Measurements from ENCODE around the gene C1orf87. TPM values are rescaled to one million over a fixed set of nuclear protein-coding genes. Genes with fewer than 3 reads are reported as not detected.
"Not testable (repeated sequence)": the region's sequence is repeated elsewhere in the genome, so short reads cannot be mapped to it uniquely, and the experiment has no call there.

The C1orf87 gene
- total RNA-seq, 1 donor from 2014 or later = not detected

- FAIRE-seq = no peak
- no peak for DNase-seq (ENCODE audit: low spot score in 2 of 2)
These were observed 74.6 kb downstream of the C1orf87 start for GRCh38 chr1:59999006-59999405.

DNA sequence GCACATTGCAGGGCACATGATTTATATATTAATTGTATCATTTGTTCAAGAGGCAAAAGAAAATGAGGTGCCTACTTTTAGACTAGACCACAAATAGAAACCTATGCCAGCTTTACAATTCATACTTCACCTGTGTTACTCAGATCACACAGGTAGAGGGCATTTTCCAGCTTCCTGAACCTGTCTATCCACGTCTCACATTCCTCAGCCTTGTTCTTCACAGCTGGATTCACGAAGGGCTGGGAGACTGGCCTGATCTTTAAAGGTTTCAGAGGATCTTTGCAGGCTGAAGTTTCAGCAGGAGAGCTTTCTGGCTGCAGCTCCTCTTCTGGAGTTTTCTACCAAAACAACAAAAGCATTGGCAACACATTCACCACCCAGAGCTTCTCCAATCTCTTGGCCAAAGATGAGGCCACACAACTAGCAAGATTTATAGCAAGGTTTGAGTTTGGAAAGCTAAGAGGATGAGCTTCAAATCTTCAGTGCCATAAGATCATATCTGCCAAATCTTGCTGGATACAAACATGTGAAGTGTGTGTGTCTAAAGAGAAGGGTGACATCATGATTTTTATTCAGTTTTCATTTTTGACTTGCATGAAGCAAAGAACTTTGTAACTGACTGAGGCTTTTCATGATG lies 76.0 kb downstream of the C1orf87 start:
- no peak for DNase-seq (ENCODE audit: low spot score in 2 of 2)
- no peak for FAIRE-seq

DNA sequence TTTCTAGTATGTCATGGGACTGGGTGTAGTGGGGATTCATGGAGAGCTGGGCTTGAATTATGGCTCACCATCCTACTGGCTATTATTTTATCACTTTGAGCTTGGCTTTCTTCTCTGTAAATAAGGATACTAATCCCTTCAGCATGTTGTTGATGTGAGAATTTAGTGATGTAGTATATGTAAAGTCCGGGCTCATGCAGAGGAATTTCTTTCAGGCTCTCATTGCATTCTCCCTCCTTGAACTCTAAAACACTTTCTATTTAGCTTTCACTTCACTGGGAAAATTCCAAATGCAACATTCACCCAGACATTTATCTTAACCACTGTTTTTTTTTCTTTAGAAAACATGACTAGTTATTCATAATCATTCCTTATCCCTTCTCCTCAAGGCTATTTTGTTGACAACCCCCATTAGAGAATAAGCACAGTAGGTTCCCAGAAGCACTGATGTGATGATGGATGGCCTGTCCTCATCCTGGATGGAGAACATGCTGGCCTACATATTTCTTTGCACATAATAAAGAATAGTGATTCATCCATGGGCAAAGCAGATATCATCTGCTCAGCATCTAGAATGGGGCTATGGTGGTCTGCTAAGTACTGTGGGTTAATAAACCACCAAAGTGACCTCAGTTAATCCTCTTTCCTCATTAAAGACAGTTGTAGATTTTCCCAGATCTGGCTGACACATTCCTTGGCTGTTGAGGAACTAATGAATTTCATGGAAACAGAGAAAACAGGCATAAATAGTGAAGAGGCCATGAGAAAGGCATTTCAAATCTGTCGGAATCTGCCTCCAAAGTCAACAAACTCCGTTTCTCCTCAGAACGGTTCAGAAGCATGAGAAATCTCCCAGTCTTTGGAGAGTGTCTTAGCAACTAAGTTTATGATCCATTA lies 79.0 kb downstream of the C1orf87 start:
- FAIRE-seq = no peak
- DNase-seq (ENCODE audit: low spot score in 2 of 2) = no peak

DNA sequence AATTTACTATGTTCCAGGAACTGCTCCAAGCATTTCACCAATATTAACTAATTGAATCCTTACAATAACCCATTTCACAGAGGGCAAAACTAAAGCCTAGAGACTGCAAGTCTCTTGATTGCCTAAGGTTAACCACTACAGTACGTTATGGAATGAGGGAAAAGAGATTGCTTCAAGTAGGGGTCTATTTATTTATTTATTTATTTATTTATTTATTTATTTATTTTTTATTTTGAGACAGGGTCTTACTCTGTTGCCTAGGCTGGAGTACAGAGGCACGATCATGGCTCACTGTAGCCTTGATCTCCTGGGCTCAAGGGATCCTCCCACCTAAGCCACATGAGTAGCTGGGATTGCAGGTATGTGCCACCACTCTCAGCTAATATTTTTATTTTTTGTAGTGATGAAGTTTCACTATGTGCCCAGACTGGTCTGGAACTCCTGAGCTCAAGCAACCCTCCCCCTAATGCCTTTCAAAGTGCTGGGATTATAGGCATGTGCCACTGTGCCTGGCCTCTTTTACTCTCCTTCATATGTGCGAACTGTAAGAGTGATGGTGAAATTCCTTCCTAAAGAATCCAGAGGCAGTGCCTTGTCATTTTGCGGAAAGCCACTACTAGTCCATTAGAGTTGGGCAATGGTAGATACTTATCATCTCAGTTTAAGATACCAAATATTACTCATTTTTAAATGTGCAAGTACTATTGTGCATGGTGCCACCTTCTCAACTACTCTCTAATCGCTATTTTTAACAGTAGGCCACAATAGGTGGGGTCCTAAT lies 81.3 kb downstream of the C1orf87 start:
- DNase-seq (ENCODE audit: low spot score in 2 of 2) = no peak
- FAIRE-seq = no peak

DNA sequence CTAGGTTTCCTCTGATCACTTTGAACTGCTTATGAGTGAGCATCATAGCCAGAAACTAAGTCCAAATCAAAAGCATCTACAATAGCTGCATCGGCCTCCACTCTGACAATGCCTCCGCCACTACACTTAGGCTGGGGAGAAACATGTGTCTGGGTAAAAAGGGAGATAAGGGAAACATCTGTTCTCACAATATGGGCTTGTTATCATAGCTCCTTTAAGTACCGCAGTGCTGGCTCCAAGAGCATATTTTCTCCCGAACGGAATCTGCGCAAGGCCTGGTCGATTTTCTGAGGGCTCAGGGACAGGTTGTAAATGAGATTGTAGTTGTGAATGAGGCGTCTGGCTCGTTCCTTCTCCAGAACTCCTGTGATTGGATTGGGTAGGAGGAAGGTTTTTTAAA lies 83.1 kb downstream of the C1orf87 start:
- DNase-seq (ENCODE audit: low spot score in 2 of 2) (no peak), FAIRE-seq (no peak)

GRCh38 chr1:59986516-59987310 lies 86.9 kb downstream of the C1orf87 start:
- DNase-seq (ENCODE audit: low spot score in 2 of 2) = no peak

GRCh38 chr1:59985911-59986515 lies 87.6 kb downstream of the C1orf87 start:
- FAIRE-seq (no peak), DNase-seq (ENCODE audit: low spot score in 2 of 2) (no peak)

More at GRCh38 chr1:59986516-59987310, 86.9 kb downstream of the C1orf87 start:
- FAIRE-seq = no peak

DNA sequence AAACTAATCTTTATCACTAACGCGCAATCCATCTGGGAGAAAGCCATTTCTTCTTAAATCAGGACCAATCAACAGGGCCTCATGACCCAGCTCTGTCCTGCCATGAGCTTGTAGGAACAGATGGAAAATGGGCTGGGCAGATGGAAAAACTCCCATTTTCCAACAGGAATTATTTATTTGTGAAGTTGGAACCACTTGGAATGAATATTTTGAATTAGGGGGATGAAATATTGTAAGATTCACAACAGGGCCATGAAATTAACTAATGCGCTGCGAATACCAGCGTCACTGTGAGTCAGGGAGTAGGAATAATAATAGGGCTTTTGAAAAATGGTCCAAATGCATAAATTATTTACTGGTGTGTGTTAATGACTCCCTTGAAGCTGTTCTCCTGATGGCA lies 93.9 kb downstream of the C1orf87 start:
- FAIRE-seq (no peak), DNase-seq (ENCODE audit: low spot score in 2 of 2) (no peak)

- FAIRE-seq (no peak), DNase-seq (ENCODE audit: low spot score in 2 of 2) (no peak)
These were observed 95.1 kb downstream of the C1orf87 start for GRCh38 chr1:59978511-59978910.

DNA sequence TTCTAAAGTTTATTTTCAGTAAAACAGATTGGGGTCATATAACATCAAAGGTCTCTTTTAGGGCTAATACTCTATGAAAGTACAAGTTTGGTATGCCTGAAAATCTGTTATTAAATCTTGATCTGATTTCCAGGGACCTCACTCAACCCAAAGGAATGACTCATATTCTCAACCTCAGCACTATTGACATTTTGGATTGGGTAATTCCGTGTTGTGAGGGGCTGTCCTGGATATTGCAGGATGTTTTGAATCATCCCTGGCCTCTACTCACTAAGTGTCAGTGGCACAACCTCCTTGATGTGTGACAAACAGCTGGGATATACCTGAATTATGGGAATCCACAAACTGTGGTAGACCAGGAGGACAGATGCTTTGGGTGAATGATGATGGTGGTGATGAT lies 95.5 kb downstream of the C1orf87 start:
- DNase-seq (ENCODE audit: low spot score in 2 of 2) (no peak), FAIRE-seq (no peak)

DNA sequence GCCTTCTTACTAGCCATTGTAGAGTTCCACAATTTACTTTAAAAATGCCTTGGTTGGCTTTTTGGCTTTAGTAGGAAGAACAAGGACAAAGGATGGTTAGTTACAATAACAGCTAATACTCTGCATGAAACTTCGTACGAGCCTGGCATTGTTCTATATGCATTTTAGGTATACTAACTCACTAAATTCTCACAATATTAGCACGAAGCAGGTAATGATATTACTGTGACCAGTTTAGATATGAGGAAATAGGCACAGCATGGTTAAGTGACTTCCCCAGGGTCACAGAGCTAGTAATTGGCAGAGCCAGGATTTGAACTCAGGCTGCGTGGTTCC lies 96.5 kb downstream of the C1orf87 start:
- FAIRE-seq = no peak
- no peak for DNase-seq (ENCODE audit: low spot score in 2 of 2)

- no peak for FAIRE-seq
- peak in 1 of 2 donors; percentile 55 for DNase-seq (ENCODE audit: low spot score in 2 of 2)
These were observed 97.1 kb downstream of the C1orf87 start for GRCh38 chr1:59976194-59977074.

GRCh38 chr1:59973719-59974118 lies 99.9 kb downstream of the C1orf87 start:
- no peak for FAIRE-seq
- DNase-seq (ENCODE audit: low spot score in 2 of 2) = no peak

DNA sequence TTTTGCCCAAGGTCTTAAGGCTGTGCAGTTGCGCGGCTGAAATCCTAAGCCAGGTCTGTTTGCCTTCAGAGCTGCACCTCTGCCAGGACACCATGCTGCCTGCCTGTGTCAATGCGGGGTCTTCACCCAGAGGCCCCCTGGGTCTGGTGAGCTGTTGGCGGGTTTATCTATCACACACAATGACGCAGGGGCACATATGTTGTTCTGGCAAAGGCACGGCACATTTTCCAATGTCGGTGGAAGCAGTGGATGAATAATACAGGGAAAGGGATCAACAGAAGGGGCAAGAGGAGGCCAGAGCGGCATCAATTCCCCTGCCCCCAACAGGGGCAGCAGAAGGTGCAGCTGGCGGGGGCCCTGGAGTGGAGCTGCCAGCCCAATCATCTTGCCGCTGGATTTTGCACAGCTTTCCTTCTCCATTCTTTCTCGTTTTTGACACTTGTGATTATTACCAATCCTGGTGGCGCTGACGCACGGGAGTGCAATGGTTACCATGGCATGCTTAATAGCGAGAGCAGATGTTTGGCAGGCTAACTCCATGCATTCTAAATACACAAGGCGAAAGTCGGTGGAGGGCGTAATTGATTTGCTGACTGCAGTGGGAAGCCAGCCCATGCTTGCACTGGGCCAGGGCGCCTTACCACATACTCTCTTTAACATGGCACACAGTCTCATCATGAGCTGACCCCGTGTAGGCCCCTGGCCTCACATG lies 101.2 kb downstream of the C1orf87 start:
- DNase-seq (ENCODE audit: low spot score in 2 of 2) (no peak), FAIRE-seq (no peak)

DNA sequence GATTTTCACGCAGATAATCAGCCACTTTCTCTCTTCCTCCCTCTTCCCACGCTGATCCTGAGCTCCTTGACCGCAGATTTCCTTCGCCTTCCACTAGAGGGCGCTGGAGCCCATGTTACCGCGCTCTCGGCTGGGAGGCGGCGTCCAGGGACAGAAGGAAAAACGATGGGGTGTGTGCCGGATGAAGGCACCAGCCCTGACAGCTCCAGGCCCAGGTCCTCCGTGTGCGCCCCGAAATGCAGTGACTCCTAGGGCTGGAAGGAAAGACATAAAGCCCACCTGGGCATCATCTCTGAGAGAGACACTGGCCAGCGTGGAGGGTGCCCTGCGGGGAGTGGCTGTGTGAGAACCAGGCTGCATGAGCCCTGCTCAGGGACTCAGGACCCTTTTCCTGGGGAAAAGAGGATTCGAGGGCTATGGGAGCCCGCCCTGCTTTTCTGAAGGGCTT lies 102.1 kb downstream of the C1orf87 start:
- FAIRE-seq = no peak
- DNase-seq (ENCODE audit: low spot score in 2 of 2) = peak; percentile 52 to 77

DNA sequence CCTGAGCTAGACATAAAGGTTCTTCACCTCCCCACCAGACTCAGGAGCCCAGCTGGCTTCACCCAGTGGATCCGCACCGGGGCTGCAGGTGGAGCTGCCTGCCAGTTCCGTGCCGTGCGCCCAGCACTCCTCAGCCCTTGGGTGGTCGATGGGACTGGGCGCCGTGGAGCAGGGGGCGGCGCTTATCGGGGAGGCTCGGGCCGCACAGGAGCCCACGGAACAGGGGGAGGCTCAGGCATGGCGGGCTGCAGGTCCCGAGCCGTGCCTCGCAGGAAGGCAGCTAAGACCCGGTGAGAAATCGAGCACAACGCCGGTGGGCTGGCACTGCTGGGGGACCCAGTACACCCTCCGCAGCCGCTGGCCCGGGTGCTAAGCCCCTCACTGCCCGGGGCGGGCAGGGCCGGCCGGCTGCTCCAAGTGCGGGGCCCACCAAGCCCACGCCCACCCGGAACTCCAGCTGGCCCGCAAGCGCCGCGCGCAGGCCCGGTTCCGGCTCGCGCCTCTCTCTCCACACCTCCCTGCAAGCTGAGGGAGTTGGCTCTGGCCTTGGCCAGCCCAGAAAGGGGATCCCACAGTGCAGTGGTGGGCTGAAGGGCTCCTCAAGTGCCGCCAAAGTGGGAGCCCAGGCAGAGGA lies 103.9 kb downstream of the C1orf87 start:
- FAIRE-seq; DNase-seq (ENCODE audit: low spot score in 2 of 2): not testable (repeated sequence)

DNA sequence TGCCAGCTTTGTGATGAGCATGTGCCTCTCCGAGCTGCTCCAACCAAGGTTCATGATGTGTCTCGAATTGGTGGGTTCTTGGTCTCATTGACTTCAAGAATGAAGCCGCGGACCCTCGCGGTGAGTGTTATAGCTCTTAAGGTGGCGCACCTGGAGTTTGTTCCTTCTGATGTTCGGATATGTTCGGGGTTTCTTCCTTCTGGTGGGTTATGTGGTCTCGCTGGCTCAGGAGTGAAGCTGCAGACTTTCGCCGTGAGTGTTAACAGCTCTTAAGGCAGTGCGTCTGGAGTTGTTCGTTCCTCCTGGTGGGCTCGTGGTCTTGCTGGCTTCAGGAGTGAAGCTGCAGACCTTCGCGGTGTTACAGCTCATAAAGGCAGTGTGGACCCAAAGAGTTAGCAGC lies 104.8 kb downstream of the C1orf87 start:
- not testable (repeated sequence) for FAIRE-seq; DNase-seq (ENCODE audit: low spot score in 2 of 2)

DNA sequence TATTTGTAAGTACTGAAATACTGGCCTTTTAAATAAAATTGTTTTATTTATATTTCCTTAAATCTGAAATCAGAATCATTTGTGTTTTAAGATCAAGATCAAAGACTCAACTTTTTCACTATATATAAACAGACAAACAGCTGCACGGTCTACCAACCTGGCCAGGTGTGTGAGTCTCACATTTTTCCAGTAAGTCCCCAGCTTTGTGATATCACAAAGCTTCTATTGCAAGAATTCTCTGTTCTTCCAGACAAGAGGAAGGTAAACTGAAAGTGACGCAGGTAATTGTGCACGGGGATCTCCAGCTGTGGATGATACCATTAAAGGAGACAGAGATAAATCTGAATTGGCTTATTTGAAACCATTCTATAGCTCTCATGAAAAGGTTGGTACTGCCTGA lies 105.8 kb downstream of the C1orf87 start:
- no peak for FAIRE-seq

More for the DNA sequence above, 105.8 kb downstream of the C1orf87 start:
- no peak for DNase-seq (ENCODE audit: low spot score in 2 of 2)
